HG03103 (cell line): ENCODE measurements around the gene NSD2.

ENCODE experiments used
- ATAC-seq: cut with Tn5 transposase; IDR thresholded peaks from one replicate; pipeline ENCODE4 v1.9.1; 2021; ENCODE audit warnings: low read depth; ENCODE audit not compliant: unreplicated experiment

NSD2 gene

GRCh38 chr4:1938027-1938426 is 66.8 kb downstream of the NSD2 start:
- no peak for ATAC-seq

GRCh38 chr4:1939664-1940509 is 68.7 kb downstream of the NSD2 start:
- no peak for ATAC-seq

GRCh38 chr4:1940566-1940965 is 69.4 kb downstream of the NSD2 start:
- no peak for ATAC-seq

GRCh38 chr4:1943928-1944327 is 72.7 kb downstream of the NSD2 start:
- ATAC-seq: no peak

- no peak for ATAC-seq
Measured at GRCh38 chr4:1945124-1945895, 74.1 kb downstream of the NSD2 start.

- no peak for ATAC-seq
Measured at GRCh38 chr4:1945912-1946311, 74.7 kb downstream of the NSD2 start.

- no peak for ATAC-seq
Measured at GRCh38 chr4:1948232-1948631, 77.0 kb downstream of the NSD2 start.

GRCh38 chr4:1948892-1949436 is 77.8 kb downstream of the NSD2 start:
- ATAC-seq: no peak

- ATAC-seq: no peak
Measured at GRCh38 chr4:1950369-1950768, 79.2 kb downstream of the NSD2 start.

GRCh38 chr4:1952058-1952700 is 81.0 kb downstream of the NSD2 start:
- no peak for ATAC-seq

- ATAC-seq: no peak
Measured at GRCh38 chr4:1952719-1953118, 81.5 kb downstream of the NSD2 start.

GRCh38 chr4:1953335-1953734 is 82.1 kb downstream of the NSD2 start:
- no peak for ATAC-seq

GRCh38 chr4:1956631-1957030 is 85.4 kb downstream of the NSD2 start:
- no peak for ATAC-seq

- no peak for ATAC-seq
Measured at GRCh38 chr4:1958276-1959103, 87.3 kb downstream of the NSD2 start.

- no peak for ATAC-seq
Measured at GRCh38 chr4:1959104-1959384, 87.9 kb downstream of the NSD2 start.

GRCh38 chr4:1960170-1960825 is 89.1 kb downstream of the NSD2 start:
- ATAC-seq: no peak

GRCh38 chr4:1961038-1961437 is 89.8 kb downstream of the NSD2 start:
- ATAC-seq: no peak

- ATAC-seq: no peak
Measured at GRCh38 chr4:1961563-1961962, 90.4 kb downstream of the NSD2 start.

- no peak for ATAC-seq
Measured at GRCh38 chr4:1962980-1963379, 91.8 kb downstream of the NSD2 start.

GRCh38 chr4:1964443-1964842 is 93.2 kb downstream of the NSD2 start:
- ATAC-seq: no peak
